HepG2 (cell line): ENCODE measurements around the gene FAM83C. TPM values are rescaled to one million over a fixed set of nuclear protein-coding genes. Genes with fewer than 3 reads are reported as not detected.

Experiments
- HNF4A ChIP-seq: sonication (generic); formaldehyde crosslinking; IDR thresholded peaks from 2 replicates; pipeline ENCODE4 v1.4.0; 2020; ENCODE audit warnings: missing genetic modification reagents
- PCBP1 ChIP-seq: fragments of 200-400 bp; formaldehyde crosslinking; IDR thresholded peaks from 2 replicates; pipeline ENCODE4 v1.6.1; 2017; ENCODE audit warnings: mild to moderate bottlenecking, low read depth, low read length, borderline replicate concordance
- PLSCR1 ChIP-seq: sonication (generic); formaldehyde crosslinking; IDR thresholded peaks from 2 replicates; pipeline ENCODE4 v1.5.0; 2020; ENCODE audit warnings: missing genetic modification reagents, mild to moderate bottlenecking, borderline replicate concordance
- RBAK ChIP-seq: sonication (generic); formaldehyde crosslinking; IDR thresholded peaks from 2 replicates; pipeline ENCODE4 v1.5.1; 2020; ENCODE audit warnings: mild to moderate bottlenecking, missing genetic modification reagents
- SOX5 ChIP-seq: IDR thresholded peaks from 2 replicates; pipeline ENCODE4 v1.6.1; 2016; ENCODE audit warnings: borderline replicate concordance
- SRSF1 ChIP-seq: fragments of 200-400 bp; formaldehyde crosslinking; optimal IDR thresholded peaks from 2 replicates; pipeline ENCODE3; 2017; ENCODE audit warnings: mild to moderate bottlenecking, low read depth, low read length, moderate library complexity
- TFDP2 ChIP-seq: sonication (generic); formaldehyde crosslinking; IDR thresholded peaks from 2 replicates; pipeline ENCODE4 v1.4.0; 2020; ENCODE audit warnings: missing genetic modification reagents
- THAP11 ChIP-seq: IDR thresholded peaks from 2 replicates; pipeline ENCODE4 v1.6.1; 2016; ENCODE audit warnings: missing biosample characterization, missing genetic modification reagents
- ZBTB34 ChIP-seq: sonication (generic); formaldehyde crosslinking; IDR thresholded peaks from 2 replicates; pipeline ENCODE4 v1.8.0; 2022; ENCODE audit warnings: mild to moderate bottlenecking, missing genetic modification reagents
- ZBTB39 ChIP-seq: sonication (generic); formaldehyde crosslinking; IDR thresholded peaks from 2 replicates; pipeline ENCODE4 v1.5.0; 2020; ENCODE audit warnings: missing genetic modification reagents
- ZNF136 ChIP-seq: sonication (generic); formaldehyde crosslinking; IDR thresholded peaks from 2 replicates; pipeline ENCODE4 v1.8.1; 2022; ENCODE audit warnings: low read depth, mild to moderate bottlenecking, moderate library complexity, missing genetic modification reagents
- ZNF275 ChIP-seq: sonication (generic); formaldehyde crosslinking; IDR thresholded peaks from 2 replicates; pipeline ENCODE4 v1.8.0; 2022; ENCODE audit warnings: missing genetic modification reagents, mild to moderate bottlenecking, inconsistent platforms, borderline replicate concordance
- ZNF280B ChIP-seq: sonication (generic); formaldehyde crosslinking; IDR thresholded peaks from 2 replicates; pipeline ENCODE4 v1.5.0; 2020; ENCODE audit warnings: missing genetic modification reagents, mild to moderate bottlenecking, borderline replicate concordance
- ZNF720 ChIP-seq: sonication (generic); formaldehyde crosslinking; IDR thresholded peaks from 2 replicates; pipeline ENCODE4 v1.4.0; 2020; ENCODE audit warnings: missing genetic modification reagents
- ZNF800 ChIP-seq: sonication (generic); formaldehyde crosslinking; IDR thresholded peaks from 2 replicates; pipeline ENCODE4 v1.4.0; 2020; ENCODE audit warnings: missing genetic modification reagents
- polyA plus RNA-seq, 8 experiments: library from polyadenylated mRNA; depleted of rRNA in 3 of 8; stranded (reverse) in 7 of 8; unstranded in 1 of 8; fragments of >200 nt; fragmentation: Illumina TruSeq in 4 of 8; extraction: Trizol in 4 of 8; gene quantifications; 2 replicates each; pipeline versions ENCODE4 v1.2.1 to v1.2.3, GENCODE V29; 2011 to 2016; ENCODE audit warnings: low read depth in 4 of 8, missing spikeins in 1 of 8, mixed read lengths in 1 of 8; ENCODE audit not compliant: insufficient read depth in 1 of 8
- total RNA-seq, 5 experiments: library from RNA; depleted of rRNA; stranded (reverse); fragments of >200 nt; fragmentation: Illumina TruSeq; extraction: Trizol; gene quantifications; 2 replicates each; pipeline ENCODE4 v1.2.3, GENCODE V29; 2016; ENCODE audit warnings: low read depth in 1 of 5

Gene FAM83C
- total and polyA plus RNA-seq, 2 of the 13 experiments (the other 11 are each of a cell fraction or from before 2014, with no cell fraction given) = 0.04 TPM; not detected in 1

- TF ChIP-seq ZNF280B (CRISPR knock-in tag) (no peak), THAP11 (CRISPR knock-in tag) (peak; percentile 86), PLSCR1 (no peak), SRSF1 (no peak), ZNF136 (CRISPR knock-in tag) (peak; percentile 29; the same call in 1 of the 2 replicates), SOX5 (peak; percentile 100), ZNF275 (CRISPR knock-in tag) (no peak; the same call in 1 of the 2 replicates), ZNF720 (CRISPR knock-in tag) (no peak), ZBTB39 (CRISPR knock-in tag) (peak; percentile 70; the same call in 1 of the 2 replicates), ZNF800 (no peak; the same call in 1 of the 2 replicates), TFDP2 (CRISPR knock-in tag) (peak; percentile 20; the same call in 1 of the 2 replicates), PCBP1 (no peak), HNF4A (CRISPR knock-in tag) (peak; percentile 100), ZBTB34 (CRISPR knock-in tag) (peak; percentile 95), RBAK (CRISPR knock-in tag) (peak; percentile 53; the same call in 1 of the 2 replicates)
Measured at GRCh38 chr20:35327074-35327976, 35.1 kb upstream of the FAM83C start (continued).
